ENCODE measurements around the gene RGL1. TPM values are rescaled to one million over a fixed set of nuclear protein-coding genes. Genes with fewer than 3 reads are reported as not detected.
A peak's percentile ranks its signal among the peaks of the same experiment; 100 is the strongest.

The RGL1 gene
- total RNA-seq, 2 donors from 2014 or later: 7.3 to 12.7 TPM

GRCh38 chr1:183896466-183897048 is 91.6 kb downstream of the RGL1 start:
- no peak for ATAC-seq
- DNase-seq: no peak
- intact Hi-C loops (cut with DNase I, micrococcal nuclease): no loop called here

DNA sequence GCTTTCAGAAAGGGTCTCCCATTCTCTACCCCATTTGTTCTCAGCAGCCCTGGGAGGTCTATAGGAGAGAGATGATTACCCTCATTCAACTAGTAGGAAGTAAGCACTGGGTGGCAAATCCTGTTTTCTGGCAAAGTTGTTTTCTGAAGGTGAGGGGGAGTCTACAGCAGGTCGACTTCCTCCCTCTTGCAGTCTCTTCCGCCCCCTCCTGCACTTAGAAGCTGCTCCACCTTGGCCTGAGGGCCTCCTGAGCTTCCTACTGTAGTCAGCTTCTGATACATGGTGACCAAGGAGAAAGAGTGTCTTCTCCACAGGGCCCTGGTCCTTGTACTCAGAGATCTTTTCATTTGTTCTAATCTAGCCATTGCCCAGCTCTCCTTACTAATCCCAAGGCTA is 93.1 kb downstream of the RGL1 start:
- ATAC-seq (no peak), DNase-seq (no peak)
- intact Hi-C loops (cut with DNase I, micrococcal nuclease): no loop called here

GRCh38 chr1:183898610-183899009 is 93.7 kb downstream of the RGL1 start:
- intact Hi-C loops (cut with DNase I, micrococcal nuclease): no loop called here

GRCh38 chr1:183901748-183902330 is 96.9 kb downstream of the RGL1 start:
- ATAC-seq: no peak
- intact Hi-C loops (cut with DNase I, micrococcal nuclease): no loop called here
- no peak for DNase-seq

More at GRCh38 chr1:183898610-183899009, 93.7 kb downstream of the RGL1 start:
- DNase-seq (no peak), ATAC-seq (no peak)

DNA sequence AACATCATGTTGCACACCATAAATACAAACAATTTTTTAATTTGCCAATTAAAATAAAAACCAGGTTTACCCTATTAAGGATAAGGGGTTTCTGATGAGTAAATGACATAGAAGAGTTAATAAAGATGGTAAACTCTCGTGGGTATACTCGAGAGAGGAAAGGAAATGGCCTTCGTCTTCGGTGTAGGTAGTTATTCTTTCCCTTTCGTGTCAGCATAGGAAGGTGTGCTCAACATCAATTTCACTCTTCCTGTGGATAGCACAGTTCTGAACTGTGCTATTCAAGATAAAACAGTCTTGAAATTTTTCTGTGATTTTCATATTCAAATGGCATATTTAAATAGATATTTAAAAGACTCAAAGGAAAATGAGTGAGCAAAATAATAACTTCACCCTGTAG is 98.2 kb downstream of the RGL1 start:
- DNase-seq (no peak), ATAC-seq (no peak)
- intact Hi-C loops (cut with DNase I, micrococcal nuclease): no loop called here

DNA sequence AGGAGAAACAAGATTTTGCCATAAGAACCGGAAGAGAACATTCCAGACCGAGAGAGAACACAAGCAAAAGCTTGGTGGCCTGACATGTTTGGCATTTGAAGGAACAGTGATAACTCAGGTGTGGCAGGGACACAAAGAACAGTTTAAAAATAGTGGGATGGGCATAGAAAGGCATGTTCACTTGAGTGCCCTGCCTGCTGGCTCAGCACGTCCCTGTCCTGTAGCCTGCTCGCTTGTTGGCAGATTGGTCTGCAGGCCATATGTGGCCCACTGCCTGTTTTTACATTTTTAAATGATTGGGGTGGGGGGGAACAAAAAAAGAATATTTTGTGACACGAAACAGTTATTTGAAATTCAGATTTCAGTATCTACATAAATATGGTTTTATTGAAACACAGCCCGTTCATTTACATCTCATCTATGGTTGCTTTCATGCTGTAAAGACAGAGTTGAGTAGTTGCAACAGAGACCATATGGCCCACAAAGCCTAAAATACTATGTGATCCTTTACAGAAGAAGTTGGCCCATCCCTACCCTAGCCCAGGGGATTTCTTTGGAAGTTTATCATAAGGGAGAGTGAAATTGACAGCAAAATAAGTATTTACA is 100.7 kb downstream of the RGL1 start:
- intact Hi-C loops (cut with DNase I, micrococcal nuclease): no loop called here
- DNase-seq (no peak), ATAC-seq (no peak)

DNA sequence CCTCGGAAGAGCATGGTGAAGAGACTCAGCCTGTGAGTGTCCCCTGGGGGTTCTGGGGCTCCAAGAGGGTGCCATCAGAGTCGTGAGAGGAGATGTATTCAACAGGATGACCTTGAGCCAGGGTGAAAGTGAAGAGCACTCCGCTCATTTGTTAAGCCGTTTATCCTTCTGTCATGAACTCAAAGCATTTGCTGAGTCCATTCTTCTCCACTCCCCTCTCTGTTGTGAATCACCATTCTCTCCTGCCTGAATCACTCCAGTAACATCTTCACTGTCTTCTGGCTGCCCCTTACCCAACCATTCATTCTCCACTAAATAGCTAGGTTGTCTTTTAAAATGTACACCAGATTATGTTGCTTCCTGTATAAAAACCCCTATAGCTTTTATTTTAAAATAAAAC is 102.2 kb downstream of the RGL1 start:
- DNase-seq (no peak), ATAC-seq (no peak)
- intact Hi-C loops (cut with DNase I, micrococcal nuclease): no loop called here

GRCh38 chr1:183908079-183908478 is 103.2 kb downstream of the RGL1 start:
- ATAC-seq: no peak
- no peak for DNase-seq
- intact Hi-C loops (cut with DNase I, micrococcal nuclease): no loop called here

DNA sequence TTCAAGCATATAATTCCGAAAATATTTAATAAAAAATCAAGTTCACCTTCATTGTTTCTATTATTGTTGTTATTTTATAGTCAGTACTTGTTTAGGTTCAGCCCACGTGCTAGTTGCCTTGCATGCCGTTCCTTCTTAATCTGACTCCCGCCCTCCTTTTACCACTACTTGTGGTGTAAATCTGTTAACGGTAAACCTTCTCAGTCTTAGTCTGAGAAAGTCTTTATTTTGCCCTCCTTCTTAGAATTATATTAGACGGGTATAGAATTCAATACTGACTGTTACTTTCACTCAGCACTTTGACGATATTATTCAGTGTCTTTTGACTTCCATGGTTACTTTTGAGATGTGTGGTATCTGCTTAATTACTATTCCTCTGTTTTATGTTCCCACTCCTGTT is 104.8 kb downstream of the RGL1 start:
- no peak for ATAC-seq
- intact Hi-C loops (cut with DNase I, micrococcal nuclease): loop anchor here (10.0 kb wide), 2 partner anchors 105 to 255 kb away; partner anchors contain the start of genes APOBEC4 (in 1 of the 2) and RGL1 (in 1 of the 2)

GRCh38 chr1:183910845-183911244 is 105.9 kb downstream of the RGL1 start:
- ATAC-seq (no peak), DNase-seq (no peak)
- intact Hi-C loops (cut with DNase I, micrococcal nuclease): loop anchor here (10.0 kb wide), 2 partner anchors 106 to 256 kb away; partner anchors contain the start of genes APOBEC4 (in 1 of the 2) and RGL1 (in 1 of the 2)

More for the DNA sequence above, 104.8 kb downstream of the RGL1 start:
- DNase-seq: no peak

DNA sequence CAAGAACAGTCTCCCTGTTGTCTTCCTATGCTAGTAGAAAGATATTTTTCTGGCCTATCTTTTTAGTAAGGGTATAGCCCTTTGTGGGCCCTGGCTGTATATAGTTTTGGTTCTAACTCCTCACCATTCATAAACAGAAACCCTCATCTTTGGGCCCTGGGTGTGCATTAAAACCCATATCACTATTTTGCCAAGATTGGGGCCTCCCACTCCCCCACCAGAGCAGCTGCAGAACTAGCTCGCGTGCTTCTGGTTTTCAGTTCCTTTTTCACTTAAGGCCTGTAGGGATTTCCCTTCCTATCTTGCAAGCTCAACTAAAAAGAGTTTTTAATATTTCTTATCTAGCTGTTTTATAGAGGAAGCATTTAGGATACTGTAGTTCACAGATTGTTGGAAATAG is 106.4 kb downstream of the RGL1 start:
- intact Hi-C loops (cut with DNase I, micrococcal nuclease): loop anchor here (10.0 kb wide), 2 partner anchors 106 to 256 kb away; partner anchors contain the start of genes APOBEC4 (in 1 of the 2) and RGL1 (in 1 of the 2)
- peak in 1 of 2 donors; percentile 22 for DNase-seq
- ATAC-seq: peak; percentile 21

- intact Hi-C loops (cut with DNase I, micrococcal nuclease): loop anchor here (10.0 kb wide), 2 partner anchors 108 to 258 kb away; partner anchors contain the start of genes APOBEC4 (in 1 of the 2) and RGL1 (in 1 of the 2)
- DNase-seq (no peak), ATAC-seq (no peak)
Measured at GRCh38 chr1:183912265-183912886, 107.5 kb downstream of the RGL1 start.

DNA sequence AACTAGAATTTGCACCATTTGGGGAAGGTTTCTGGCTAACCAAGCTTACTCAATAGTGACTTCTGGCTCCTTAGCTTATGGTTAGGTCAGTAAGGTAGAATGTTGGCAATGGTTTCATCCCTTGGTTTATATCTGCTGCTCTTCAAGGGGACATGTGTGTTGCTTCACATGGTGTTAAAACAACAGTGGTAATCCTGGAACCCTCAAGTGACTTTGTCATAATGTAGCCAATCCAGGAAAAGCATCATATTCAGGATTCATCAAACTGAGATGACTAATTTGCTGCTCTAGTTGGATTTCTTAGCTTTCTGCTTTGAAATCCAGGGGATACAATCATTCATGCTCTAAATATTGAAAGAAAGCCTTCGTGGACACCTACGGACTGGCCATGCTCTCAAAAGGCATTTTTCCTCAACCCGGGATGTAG is 108.7 kb downstream of the RGL1 start:
- no peak for ATAC-seq
- intact Hi-C loops (cut with DNase I, micrococcal nuclease): loop anchor here (10.0 kb wide), 2 partner anchors 109 to 259 kb away; partner anchors contain the start of genes APOBEC4 (in 1 of the 2) and RGL1 (in 1 of the 2)
- DNase-seq: no peak

DNA sequence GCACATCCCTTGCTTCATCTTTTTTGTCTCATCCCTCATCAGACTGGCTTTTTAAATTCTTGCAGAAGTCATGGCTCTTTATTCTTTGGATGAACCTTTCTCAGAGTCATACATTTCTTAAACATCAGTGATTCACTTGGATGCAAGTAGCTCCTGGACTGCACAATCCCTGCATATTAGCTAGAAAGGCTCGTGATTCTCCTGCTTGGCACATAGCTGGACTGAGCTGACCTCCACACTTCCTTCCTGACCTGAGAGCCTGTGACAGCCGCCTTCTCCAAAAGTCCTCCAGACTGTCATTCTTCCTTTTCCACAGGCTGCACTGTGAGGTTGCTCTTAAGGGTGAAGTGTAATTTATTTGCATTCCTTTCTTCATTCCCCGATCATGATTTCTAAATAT is 109.4 kb downstream of the RGL1 start:
- DNase-seq: no peak
- ATAC-seq: no peak
- intact Hi-C loops (cut with DNase I, micrococcal nuclease): loop anchor here (10.0 kb wide), 2 partner anchors 109 to 259 kb away; partner anchors contain the start of genes APOBEC4 (in 1 of the 2) and RGL1 (in 1 of the 2)

- ATAC-seq (no peak), DNase-seq (no peak)
- intact Hi-C loops (cut with DNase I, micrococcal nuclease): loop anchor here (5.0 to 10.0 kb wide), 3 partner anchors 110 to 263 kb away; partner anchors contain the start of genes APOBEC4 (in 2 of the 2) and RGL1 (in 1 of the 2)
Measured at GRCh38 chr1:183914891-183915290, 110.0 kb downstream of the RGL1 start.

DNA sequence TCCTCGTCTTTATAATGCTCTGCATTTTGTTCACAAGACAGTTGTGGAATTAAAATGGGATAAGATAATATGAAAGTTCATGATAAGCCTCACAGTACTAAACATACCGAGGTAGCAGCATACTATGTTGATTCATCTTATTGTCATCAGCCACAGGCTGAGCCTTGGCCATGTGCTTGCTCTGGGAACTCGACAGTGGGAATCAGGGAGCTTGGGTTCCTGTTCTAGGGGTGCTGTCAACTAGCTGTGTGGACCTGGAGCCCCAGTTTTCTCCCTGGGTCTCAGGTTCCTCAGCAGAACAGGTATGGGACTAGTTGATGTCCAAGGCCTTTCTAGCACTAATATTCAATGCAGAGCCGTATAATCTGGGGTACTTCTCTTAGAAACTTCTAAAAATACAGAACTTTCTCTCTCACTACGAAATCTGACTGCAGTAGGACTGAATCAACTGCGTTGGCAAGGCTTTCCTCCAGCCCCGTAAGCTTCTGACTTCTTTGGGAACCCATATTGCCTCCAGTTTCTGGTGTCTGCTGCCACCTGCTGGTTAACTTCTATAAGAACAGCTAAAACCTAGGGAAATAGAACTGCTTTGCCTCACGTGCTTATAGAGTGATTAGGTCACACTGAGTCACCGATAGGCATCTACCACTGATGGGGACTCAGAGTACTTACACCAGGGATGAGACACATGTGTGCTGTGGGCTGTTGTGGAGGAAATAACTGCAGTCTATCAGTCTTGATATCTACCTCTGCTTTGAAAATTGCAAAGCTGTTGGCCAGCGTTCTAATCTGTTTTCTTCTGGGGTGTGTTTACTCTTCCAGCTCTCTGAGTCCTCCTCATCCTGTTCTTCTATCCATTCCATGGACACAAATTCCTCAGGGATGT is 110.9 kb downstream of the RGL1 start:
- ATAC-seq: peak; percentile 89
- intact Hi-C loops (cut with DNase I, micrococcal nuclease): loop anchor here (5.0 to 10.0 kb wide), 3 partner anchors 111 to 264 kb away; partner anchors contain the start of genes APOBEC4 (in 2 of the 2) and RGL1 (in 1 of the 2)
- peak; percentile 52 to 65 for DNase-seq

DNA sequence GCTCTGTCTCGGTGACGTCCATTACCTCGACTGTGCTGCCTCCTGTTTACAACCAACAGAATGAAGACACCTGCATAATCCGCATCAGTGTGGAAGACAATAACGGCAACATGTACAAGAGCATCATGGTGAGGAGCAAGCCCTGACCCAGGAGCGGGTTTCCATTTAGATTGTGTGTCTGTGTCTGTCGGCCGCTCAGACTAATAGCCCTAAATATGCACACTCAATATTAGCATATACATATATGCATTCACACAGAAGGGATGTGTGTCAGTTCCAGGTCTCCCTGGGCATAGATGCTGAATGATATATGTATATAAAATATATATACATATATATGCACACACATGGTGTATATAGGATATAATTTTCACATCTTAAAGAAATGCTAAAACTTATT is 111.7 kb downstream of the RGL1 start:
- intact Hi-C loops (cut with DNase I, micrococcal nuclease): loop anchor here (5.0 to 10.0 kb wide), 3 partner anchors 112 to 264 kb away; partner anchors contain the start of genes APOBEC4 (in 2 of the 2) and RGL1 (in 1 of the 2)
- ATAC-seq (no peak), DNase-seq (no peak)

- no peak for DNase-seq
- no peak for ATAC-seq
- intact Hi-C loops (cut with DNase I, micrococcal nuclease): loop anchor here (5.0 to 10.0 kb wide), 3 partner anchors 114 to 266 kb away; partner anchors contain the start of genes APOBEC4 (in 2 of the 2) and RGL1 (in 1 of the 2)
Measured at GRCh38 chr1:183918589-183918988, 113.7 kb downstream of the RGL1 start.
